RWPE2 (cell line): ENCODE data around the gene ZNF320.
"Not testable (repeated sequence)": the region's sequence is repeated elsewhere in the genome, so short reads cannot be mapped to it uniquely, and the experiment has no call there.

Experiments
- ATAC-seq: fragments of 200-7000 bp; cut with Tn5 transposase; 3 replicates; pipeline ENCODE4 v1.9.1; 2021; ENCODE audit warnings: low read depth
- DNase-seq: peaks from one replicate; pipeline ENCODE4 v3.0.0-alpha.2; 2020; ENCODE audit warnings: low spot score
- H3K27ac ChIP-seq: fragments of 450-650 bp; 2 replicates; pipeline ENCODE4 v1.5.1; 2017; ENCODE audit warnings: mild to moderate bottlenecking; ENCODE audit not compliant: poor library complexity, severe bottlenecking
- H3K27me3 ChIP-seq: fragments of 250-450 bp; sonication (Bioruptor Pico); 2 replicates; pipeline ENCODE4 v1.5.1; 2021; ENCODE audit warnings: mild to moderate bottlenecking, moderate library complexity; ENCODE audit not compliant: insufficient read depth, poor library complexity, severe bottlenecking
- H3K36me3 ChIP-seq: fragments of 250-450 bp; sonication (Bioruptor Pico); 2 replicates; pipeline ENCODE4 v1.5.1; 2020; ENCODE audit warnings: low read depth, mild to moderate bottlenecking, moderate library complexity
- H3K4me1 ChIP-seq: fragments of 250-450 bp; sonication (Bioruptor Pico); 2 replicates; pipeline ENCODE4 v1.5.1; 2021; ENCODE audit warnings: mild to moderate bottlenecking, moderate library complexity; ENCODE audit not compliant: insufficient read depth, poor library complexity, severe bottlenecking
- H3K4me3 ChIP-seq: fragments of 250-450 bp; sonication (Bioruptor Pico); 2 replicates; pipeline ENCODE4 v1.5.1; 2021; ENCODE audit warnings: mild to moderate bottlenecking, moderate library complexity; ENCODE audit not compliant: severe bottlenecking
- H3K9me3 ChIP-seq: fragments of 250-450 bp; sonication (Bioruptor Pico); 2 replicates; pipeline ENCODE4 v1.5.1; 2021; ENCODE audit warnings: mild to moderate bottlenecking, moderate library complexity; ENCODE audit not compliant: severe bottlenecking
- CTCF ChIP-seq: fragments of 450-650 bp; IDR thresholded peaks from one replicate; pipeline ENCODE4 v1.5.1; 2017; ENCODE audit warnings: mild to moderate bottlenecking, moderate library complexity; ENCODE audit not compliant: poor library complexity, severe bottlenecking

Gene ZNF320

GRCh38 chr19:52889931-52890330 lies 7.5 kb downstream of the ZNF320 start:
- no peak overlapping the region for H3K27ac ChIP-seq
- H3K4me3 ChIP-seq, result no peak overlapping the region
- H3K27me3 ChIP-seq, result no peaks in the 10 kb centered on the region
- no peak for TF ChIP-seq CTCF
- DNase-seq (no peak), ATAC-seq (no peak)
- H3K4me1 ChIP-seq, result no peaks in the 10 kb centered on the region
- peaks cover 27% of the 10 kb centered on the region for H3K36me3 ChIP-seq
- peaks cover 3% of the 10 kb centered on the region for H3K9me3 ChIP-seq

DNA sequence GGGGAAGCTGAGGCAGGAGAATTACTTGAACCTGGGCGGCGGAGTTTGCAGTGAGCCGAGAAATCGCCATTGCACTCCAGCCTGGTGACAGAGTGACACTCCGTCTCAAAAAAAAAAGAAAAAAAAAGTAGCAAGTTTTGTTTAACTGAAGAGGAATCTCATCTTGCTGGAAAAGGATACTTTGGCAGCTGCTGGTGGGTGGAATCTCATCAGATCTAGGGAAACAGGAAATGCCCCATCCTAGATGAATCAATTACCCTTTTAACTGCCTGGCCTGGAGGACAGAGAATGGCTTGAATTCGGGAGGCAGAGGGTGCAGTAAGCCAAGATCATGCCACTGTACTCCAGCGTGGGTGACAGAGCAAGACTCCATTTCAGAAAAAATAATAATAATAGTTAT lies 8.4 kb downstream of the ZNF320 start:
- ATAC-seq, result no peak
- H3K36me3 ChIP-seq, result peaks cover 30% of the 10 kb centered on the region
- no peak for TF ChIP-seq CTCF
- no peaks in the 10 kb centered on the region for H3K27me3 ChIP-seq
- H3K27ac ChIP-seq, result no peak overlapping the region
- H3K9me3 ChIP-seq, result peaks cover 3% of the 10 kb centered on the region
- no peak overlapping the region for H3K4me3 ChIP-seq
- no peaks in the 10 kb centered on the region for H3K4me1 ChIP-seq
- no peak for DNase-seq

GRCh38 chr19:52880895-52881389 lies 16.5 kb downstream of the ZNF320 start:
- no peak for DNase-seq
- ATAC-seq, result no peak
- Histone ChIP-seq H3K4me1 (no peaks in the 10 kb centered on the region), H3K27me3 (no peaks in the 10 kb centered on the region), H3K4me3 (no peak overlapping the region), H3K36me3 (peaks cover 65% of the 10 kb centered on the region), H3K27ac (no peak overlapping the region), H3K9me3 (peaks cover 11% of the 10 kb centered on the region)
- no peak for TF ChIP-seq CTCF

DNA sequence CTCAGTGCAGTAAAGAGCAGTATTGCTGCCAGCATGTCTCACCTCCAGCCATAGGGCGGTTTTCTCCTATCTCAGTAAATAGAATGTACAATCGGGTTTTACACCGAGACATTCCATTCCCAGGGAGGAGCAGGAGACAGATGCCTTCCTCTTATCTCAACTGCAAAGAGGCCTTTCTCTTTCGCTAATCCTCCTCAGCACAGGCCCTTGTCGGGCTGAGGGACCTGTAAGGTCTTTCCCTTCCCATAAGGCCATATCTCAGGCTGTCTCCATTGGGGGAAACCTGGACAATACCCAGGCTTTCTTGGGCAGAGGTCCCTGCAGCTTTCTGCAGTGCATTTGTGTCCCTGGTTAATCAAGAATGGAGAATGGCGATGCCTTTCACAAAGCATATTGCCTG lies 24.4 kb downstream of the ZNF320 start:
- not testable (repeated sequence) for H3K36me3 ChIP-seq, ATAC-seq, H3K27ac ChIP-seq, H3K4me3 ChIP-seq, H3K27me3 ChIP-seq, H3K4me1 ChIP-seq, DNase-seq, H3K9me3 ChIP-seq

DNA sequence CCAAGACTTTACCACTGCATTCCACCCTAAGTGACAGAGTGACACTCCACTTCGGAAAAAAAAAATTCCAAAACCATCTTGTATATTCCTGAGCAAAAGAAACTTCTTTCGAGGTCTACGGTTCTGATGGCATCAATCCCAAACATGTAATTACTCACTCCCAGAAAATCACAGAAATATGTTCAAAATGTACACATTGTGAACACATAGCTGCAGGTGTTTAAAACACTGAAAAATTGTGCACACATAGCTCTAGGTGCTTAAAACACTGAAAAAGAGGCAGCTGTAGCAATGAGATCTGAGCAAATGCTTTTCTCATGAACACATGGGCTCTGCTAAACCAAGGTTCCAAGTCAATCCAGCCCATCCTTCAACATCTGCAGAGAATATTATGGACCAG lies 26.0 kb downstream of the ZNF320 start:
- TF ChIP-seq CTCF, result no peak
- Histone ChIP-seq H3K27ac (no peak overlapping the region), H3K4me3 (no peak overlapping the region), H3K36me3 (no peaks in the 10 kb centered on the region), H3K9me3 (no peaks in the 10 kb centered on the region), H3K4me1 (no peaks in the 10 kb centered on the region), H3K27me3 (no peaks in the 10 kb centered on the region)
- DNase-seq, result no peak
- ATAC-seq, result no peak

GRCh38 chr19:52868031-52868430 lies 29.4 kb downstream of the ZNF320 start:
- not testable (repeated sequence) for ATAC-seq, H3K27me3 ChIP-seq, H3K36me3 ChIP-seq, DNase-seq, H3K4me1 ChIP-seq, H3K9me3 ChIP-seq, H3K4me3 ChIP-seq, H3K27ac ChIP-seq

DNA sequence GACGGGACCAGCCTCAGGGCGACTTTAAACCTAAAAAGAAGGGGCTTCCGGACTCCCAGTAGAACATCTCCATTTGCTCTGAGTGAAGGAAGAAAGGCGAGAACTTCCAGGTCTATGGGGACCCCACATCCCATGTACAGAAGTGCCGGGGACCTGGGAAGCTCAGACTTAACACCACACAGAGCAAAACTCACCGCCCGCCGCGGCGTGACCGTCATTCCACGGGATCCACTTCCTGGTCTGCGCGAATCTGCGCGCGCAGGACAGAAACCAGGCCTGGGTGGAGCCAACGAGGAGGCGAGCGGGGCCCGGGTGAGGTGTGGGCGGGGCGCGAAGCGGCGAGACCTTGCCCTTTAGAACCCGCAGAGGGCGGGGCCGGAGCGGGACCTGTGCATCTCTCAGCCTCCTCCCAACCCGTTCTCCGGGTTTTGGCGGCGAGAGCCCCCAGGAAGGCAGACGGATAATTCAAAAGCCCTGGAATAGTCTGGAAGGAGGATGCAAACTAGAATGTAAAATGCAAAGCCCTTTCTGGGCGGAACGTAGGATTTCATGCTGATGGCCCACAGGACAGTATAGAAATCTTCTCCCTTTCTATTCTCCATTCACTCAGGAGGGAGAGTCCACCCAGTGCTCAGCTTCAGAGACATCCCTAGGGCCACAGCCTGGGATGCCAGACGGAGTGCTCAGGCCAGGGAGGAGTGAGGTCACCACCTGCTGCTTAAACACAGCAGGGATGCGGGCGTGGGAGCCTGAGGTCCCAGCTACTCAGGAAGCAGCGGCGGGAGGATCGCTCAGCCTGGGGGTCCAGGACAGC lies 39.9 kb downstream of the ZNF320 start, which contains the start of gene ZNF468:
Gene ZNF468 (minus strand): TSS at position 242 of the 814 bp plus-strand sequence. CDS start 3,347 bp downstream, outside the sequence.
- H3K9me3 ChIP-seq, H3K4me1 ChIP-seq, H3K27me3 ChIP-seq, DNase-seq: not testable (repeated sequence)
- Histone ChIP-seq H3K36me3 (peaks cover 14% of the 10 kb centered on the region), H3K27ac (peak within 1 kb of the TSS; percentile 56), H3K4me3 (peak within 1 kb of the TSS; percentile 47)
- peak; percentile 97 for ATAC-seq
